Activated CD4-positive, alpha-beta T cell treated with anti-CD3 and anti-CD28 coated beads, Interleukin-2, amount 50 U/mL, for 24 hours (primary cell): ENCODE measurements around the gene CR1.
"Not testable (repeated sequence)": the region's sequence is repeated elsewhere in the genome, so short reads cannot be mapped to it uniquely, and the experiment has no call there.

Source experiments
- DNase-seq, 2 donors: peaks; one replicate each; pipeline ENCODE4 v3.0.0-alpha.2; 2020; ENCODE audit warnings: low read depth in 1 of 2, low spot score in 1 of 2

Gene CR1

GRCh38 chr1:207502726-207503125 lies 6.8 kb downstream of the CR1 start:
- DNase-seq = no peak

- DNase-seq = no peak
Measured at GRCh38 chr1:207503950-207504349, 8.0 kb downstream of the CR1 start.

- DNase-seq = no peak
Measured at GRCh38 chr1:207504438-207504837, 8.5 kb downstream of the CR1 start.

GRCh38 chr1:207510444-207510843 lies 14.5 kb downstream of the CR1 start:
- DNase-seq = no peak

- DNase-seq = no peak
Measured at GRCh38 chr1:207514890-207515289, 18.9 kb downstream of the CR1 start.

- no peak for DNase-seq
Measured at GRCh38 chr1:207516729-207517128, 20.8 kb downstream of the CR1 start.

- DNase-seq = no peak
Measured at GRCh38 chr1:207518608-207519236, 22.8 kb downstream of the CR1 start.

- no peak for DNase-seq
Measured at GRCh38 chr1:207519505-207520399, 23.8 kb downstream of the CR1 start.

GRCh38 chr1:207520400-207521345 lies 24.7 kb downstream of the CR1 start:
- not testable (repeated sequence) for DNase-seq

GRCh38 chr1:207525239-207525638 lies 29.3 kb downstream of the CR1 start:
- not testable (repeated sequence) for DNase-seq

GRCh38 chr1:207528401-207528800 lies 32.4 kb downstream of the CR1 start:
- not testable (repeated sequence) for DNase-seq

- DNase-seq = not testable (repeated sequence)
Measured at GRCh38 chr1:207536263-207536662, 40.3 kb downstream of the CR1 start.

- DNase-seq = not testable (repeated sequence)
Measured at GRCh38 chr1:207546677-207547357, 50.9 kb downstream of the CR1 start.

- not testable (repeated sequence) for DNase-seq
Measured at GRCh38 chr1:207554823-207555222, 58.9 kb downstream of the CR1 start.

GRCh38 chr1:207565546-207566468 lies 69.8 kb downstream of the CR1 start:
- no peak for DNase-seq

GRCh38 chr1:207571926-207572325 lies 76.0 kb downstream of the CR1 start:
- not testable (repeated sequence) for DNase-seq

GRCh38 chr1:207573074-207573473 lies 77.1 kb downstream of the CR1 start:
- DNase-seq = not testable (repeated sequence)

GRCh38 chr1:207575381-207575780 lies 79.4 kb downstream of the CR1 start:
- not testable (repeated sequence) for DNase-seq

- DNase-seq = no peak
Measured at GRCh38 chr1:207578796-207579435, 83.0 kb downstream of the CR1 start.
